Right renal cortex interstitium (tissue), 3 donors: ENCODE results near the gene COLEC12. TPM values are rescaled to one million over a fixed set of nuclear protein-coding genes. Genes with fewer than 3 reads are reported as not detected.
"Not testable (repeated sequence)": the region's sequence is repeated elsewhere in the genome, so short reads cannot be mapped to it uniquely, and the experiment has no call there.

Experiments
- DNase-seq, 3 donors: peaks; one replicate each; pipeline ENCODE4 v3.0.0-alpha.2; 2013; ENCODE audit warnings: low read depth in 3 of 3, low spot score in 2 of 3
- polyA plus RNA-seq, 3 donors: library from polyadenylated mRNA; unstranded; fragments of 120-200 nt; gene quantifications; one replicate each; pipeline ENCODE4 v1.2.1, GENCODE V29; 2013; ENCODE audit not compliant: insufficient read length in 3 of 3

COLEC12 gene
- polyA plus RNA-seq, 3 donors = 23.3 to 30.4 (median 27.9) TPM

GRCh38 chr18:332721-333510 lies 167.6 kb downstream of the COLEC12 start:
- no peak for DNase-seq

DNA sequence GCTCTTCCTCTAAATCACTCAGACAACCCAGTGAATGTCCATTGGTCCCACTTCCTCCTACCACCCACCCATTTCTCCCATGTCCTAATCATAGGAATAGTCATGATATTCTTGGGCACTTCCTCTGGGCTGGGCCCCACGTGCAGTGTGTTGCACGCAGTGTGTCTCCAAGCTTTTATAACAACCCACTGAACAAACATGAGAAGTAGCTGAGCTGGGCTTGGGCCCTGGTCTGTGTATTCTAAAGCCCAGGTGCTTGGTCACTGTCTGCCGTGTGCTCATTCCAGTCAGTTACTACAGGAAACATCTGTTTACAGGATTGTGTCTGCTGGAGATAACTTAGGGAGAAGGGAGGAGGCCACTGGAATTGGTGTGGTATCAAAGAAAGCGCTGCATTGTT lies 168.5 kb downstream of the COLEC12 start:
- DNase-seq = no peak

- no peak for DNase-seq
Measured at GRCh38 chr18:331221-331821, 169.2 kb downstream of the COLEC12 start.

DNA sequence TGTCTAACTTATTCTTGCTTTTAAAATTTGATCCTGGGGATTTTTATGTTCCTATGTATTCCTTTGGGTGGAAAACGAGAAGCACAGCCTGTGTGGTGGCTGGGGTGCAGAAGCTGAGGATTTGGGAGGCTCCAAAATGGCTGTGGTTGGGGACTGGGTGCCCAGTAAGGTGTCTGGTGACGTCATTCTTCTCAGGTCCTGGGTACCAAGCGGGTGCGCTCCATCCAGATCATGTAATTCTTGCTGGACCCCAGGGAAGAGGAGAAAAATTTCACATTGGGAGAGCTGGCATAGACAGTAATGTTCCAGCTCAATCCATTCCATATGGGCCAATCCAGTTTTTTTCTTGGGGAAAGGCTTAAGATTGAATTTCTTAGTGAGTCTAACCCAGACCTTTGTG lies 171.6 kb downstream of the COLEC12 start:
- DNase-seq = no peak

GRCh38 chr18:326846-327245 lies 173.7 kb downstream of the COLEC12 start:
- DNase-seq = no peak

GRCh38 chr18:323253-323622 lies 177.3 kb downstream of the COLEC12 start:
- DNase-seq = no peak

- no peak for DNase-seq
Measured at GRCh38 chr18:321865-322467, 178.5 kb downstream of the COLEC12 start.

DNA sequence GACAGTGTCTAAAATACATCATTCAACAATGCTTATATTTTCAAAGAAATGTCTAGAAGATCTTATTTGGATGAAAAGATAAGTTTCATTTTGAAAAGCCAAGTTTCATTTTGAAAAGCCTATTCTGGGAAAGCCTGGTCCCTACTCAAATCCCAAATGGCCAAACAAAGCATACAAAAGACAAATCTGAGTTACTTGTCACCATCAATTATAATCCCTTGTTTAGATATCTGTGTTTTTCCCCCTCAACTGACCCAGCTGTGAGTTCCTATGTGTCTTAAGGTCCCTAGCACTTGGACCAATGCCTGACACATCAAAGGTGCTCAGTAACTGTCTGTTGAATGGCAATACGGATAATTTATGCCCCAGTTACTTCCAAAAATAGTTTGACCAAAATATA lies 180.3 kb downstream of the COLEC12 start:
- no peak for DNase-seq

GRCh38 chr18:319720-320119 lies 180.8 kb downstream of the COLEC12 start:
- DNase-seq = no peak

DNA sequence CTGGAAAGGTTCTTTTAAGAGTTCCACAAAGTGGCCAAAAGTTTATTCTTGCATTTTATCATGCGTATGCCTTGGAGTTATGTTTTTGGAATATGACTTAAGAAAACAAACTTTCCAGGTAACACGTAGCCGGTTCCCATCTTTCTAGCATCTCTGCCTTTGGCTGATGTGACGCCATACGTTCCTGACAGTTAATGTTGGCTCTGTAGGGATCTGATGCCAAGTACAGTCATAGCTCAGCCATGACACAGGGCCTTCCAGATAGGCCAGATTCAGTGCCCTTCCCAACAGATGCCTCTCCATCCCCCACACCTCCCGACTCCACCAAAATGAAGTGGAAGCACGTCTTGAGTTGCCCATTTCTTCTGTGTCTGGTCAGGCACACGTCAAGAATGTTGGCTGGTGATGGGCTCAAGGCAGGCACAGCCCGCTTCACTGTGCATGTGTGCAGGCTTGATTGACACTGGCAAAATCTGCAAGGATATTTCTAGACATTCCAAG lies 181.7 kb downstream of the COLEC12 start:
- DNase-seq = no peak

GRCh38 chr18:317618-318017 lies 182.9 kb downstream of the COLEC12 start:
- DNase-seq = no peak

- no peak for DNase-seq
Measured at GRCh38 chr18:316393-316792, 184.1 kb downstream of the COLEC12 start.

- no peak for DNase-seq
Measured at GRCh38 chr18:313931-314330, 186.6 kb downstream of the COLEC12 start.

DNA sequence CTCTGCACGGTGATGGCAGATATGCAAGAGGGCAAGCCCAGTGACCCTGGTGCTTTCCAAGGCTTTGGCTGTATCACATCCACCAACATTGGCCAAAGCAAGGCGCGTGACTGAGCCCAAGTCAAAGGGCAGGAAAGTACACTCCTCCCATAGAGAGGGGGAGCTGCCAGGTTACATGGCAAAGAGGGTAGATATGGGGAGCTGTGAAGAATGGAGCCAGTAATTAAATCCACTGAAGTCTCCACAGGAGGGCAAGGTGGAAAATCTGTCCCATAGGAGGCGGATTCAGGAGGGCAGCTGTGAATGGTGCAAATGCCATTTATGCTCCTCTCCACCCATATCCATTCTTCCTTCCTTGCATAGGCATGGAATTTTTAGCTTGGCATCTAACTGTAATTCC lies 188.1 kb downstream of the COLEC12 start:
- no peak for DNase-seq

DNA sequence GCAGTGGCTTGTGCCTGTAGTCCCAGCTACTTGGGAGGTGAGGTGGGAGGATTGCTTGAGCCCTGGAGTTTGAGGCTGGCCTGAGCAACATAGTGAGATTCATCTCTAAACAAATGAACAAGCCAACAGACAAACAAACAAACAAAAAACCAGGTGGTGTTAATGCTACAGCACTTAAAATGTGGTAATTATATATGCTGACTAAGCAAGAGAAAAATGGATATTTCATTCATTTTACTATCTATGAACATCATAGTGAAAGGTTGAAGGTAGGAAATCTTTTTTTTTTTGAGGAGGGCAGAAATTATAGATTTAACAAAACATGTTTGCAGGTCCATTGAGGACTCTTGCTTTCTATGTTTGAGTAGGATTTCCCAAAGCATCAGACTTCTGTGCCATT lies 190.5 kb downstream of the COLEC12 start:
- DNase-seq = no peak

- not testable (repeated sequence) for DNase-seq
Measured at GRCh38 chr18:308086-308485, 192.4 kb downstream of the COLEC12 start.

DNA sequence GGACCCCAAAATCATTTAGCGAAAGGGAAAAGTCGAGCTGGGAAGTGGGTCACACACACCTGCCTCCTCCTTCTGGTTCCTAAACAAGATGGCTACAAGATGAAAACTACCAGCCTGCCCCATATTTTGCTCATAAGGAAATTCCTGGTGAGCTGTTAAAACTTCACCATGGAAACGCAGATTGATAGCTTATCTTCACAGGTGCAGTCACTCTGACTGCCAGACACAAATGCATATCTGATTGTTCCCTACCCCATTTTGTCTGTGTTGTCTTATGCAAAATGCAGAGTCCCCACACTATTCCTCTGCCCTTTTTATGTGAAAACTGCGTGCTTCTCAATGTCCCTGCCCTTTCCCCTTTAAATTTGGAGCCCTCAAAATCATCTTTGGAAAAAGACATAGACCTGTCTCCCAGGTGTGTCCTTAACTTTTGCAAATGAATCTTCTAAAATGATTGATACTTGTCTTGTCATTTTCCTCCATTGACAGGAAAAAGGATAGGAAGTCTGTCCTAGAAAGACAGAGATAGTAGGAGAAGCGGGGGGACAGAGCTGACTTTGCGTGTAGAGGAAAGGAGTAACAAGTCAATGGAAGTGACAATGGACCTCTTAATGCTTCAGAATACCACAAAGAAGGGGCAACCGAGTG lies 193.8 kb downstream of the COLEC12 start:
- no peak for DNase-seq

GRCh38 chr18:305003-305501 lies 195.4 kb downstream of the COLEC12 start:
- no peak for DNase-seq

- no peak for DNase-seq
Measured at GRCh38 chr18:303607-304006, 196.9 kb downstream of the COLEC12 start.

DNA sequence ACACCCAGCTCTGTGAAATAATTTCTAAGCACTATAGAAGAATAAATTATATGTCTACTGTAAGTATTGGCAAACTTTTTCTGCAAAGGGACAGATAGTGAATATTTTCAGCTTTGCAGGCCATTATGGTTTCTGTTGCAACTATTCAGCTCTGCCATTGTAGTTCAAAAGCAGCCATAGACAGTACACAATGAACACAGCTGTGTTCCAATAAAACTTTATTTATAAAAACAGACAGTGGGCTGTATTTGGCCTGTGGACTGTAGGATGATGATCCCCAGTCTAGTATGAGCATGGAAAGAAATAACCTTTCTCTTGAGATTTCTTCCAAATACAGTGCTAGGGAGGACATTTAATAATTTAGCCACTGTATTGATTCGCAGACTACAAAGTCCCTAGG lies 197.5 kb downstream of the COLEC12 start:
- no peak for DNase-seq

DNA sequence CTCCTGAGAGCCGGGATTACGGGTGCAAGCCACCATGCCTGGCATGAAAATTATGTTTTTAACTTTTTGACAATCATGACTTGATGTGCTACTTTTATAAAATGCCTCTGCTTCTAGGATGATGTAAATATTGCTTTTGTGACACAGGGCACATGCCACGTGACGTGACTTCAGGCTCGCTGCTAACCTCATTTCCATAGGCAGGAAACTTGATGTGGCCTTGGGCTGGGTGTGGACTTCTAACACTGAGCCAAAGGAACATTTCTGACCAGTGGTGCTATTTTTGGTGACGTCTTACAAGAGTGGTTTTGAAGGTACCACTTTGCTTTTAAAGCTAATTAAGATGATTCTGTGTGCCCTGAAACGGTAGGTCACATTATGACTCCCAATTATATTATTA lies 198.4 kb downstream of the COLEC12 start:
- DNase-seq = no peak
